HG03097 (cell line): ENCODE results near the gene RPN1.
"Not testable (repeated sequence)": the region's sequence is repeated elsewhere in the genome, so short reads cannot be mapped to it uniquely, and the experiment has no call there.

Source experiments
- ATAC-seq: cut with Tn5 transposase; IDR thresholded peaks from one replicate; pipeline ENCODE4 v1.9.1; 2021; ENCODE audit not compliant: unreplicated experiment, low FRiP score

Gene RPN1

GRCh38 chr3:128653383-128653992, 2.9 kb upstream of the RPN1 start:
- ATAC-seq: not testable (repeated sequence)

GRCh38 chr3:128648940-128649663, 1.5 kb downstream of the RPN1 start:
- no peak for ATAC-seq

DNA sequence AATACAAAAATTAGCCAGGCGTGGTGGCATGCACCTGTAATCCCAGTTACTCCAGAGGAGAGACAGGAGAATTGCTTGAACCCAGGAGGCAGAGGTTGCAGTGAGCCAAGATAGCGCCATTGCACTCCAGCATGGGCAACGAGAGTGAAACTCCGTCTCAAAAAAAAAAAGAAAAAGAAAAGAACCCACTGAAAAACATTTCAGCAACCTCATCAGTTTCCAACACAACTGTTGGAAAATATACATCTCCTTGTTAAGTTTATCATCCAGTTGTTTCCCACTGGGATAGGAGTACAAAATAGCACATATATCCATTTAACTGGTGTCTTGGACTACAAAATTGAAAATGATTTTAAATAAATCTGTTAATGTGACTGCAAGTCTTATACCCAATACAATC, 2.2 kb downstream of the RPN1 start:
- ATAC-seq: no peak

GRCh38 chr3:128647307-128647706, 3.3 kb downstream of the RPN1 start:
- no peak for ATAC-seq

GRCh38 chr3:128634075-128634611, 16.5 kb downstream of the RPN1 start:
- ATAC-seq: no peak

DNA sequence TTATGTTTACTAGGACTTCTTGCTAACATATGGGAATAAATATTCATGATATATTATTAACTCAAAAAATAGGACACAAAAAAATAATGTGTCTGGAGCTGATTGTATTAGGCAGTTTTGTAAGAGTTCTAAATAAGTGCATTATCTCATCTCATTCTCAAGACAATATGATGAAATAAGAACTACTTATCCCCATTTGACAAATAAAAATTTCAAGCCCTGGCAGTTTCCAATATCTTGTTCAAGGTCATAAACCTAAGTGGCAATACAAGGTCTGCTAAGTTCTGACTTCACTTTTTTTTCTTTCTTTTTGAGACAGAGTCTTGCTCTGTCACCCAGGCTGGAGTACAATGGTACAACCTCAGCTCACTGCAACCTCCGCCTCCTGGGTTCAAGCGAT, 18.3 kb downstream of the RPN1 start:
- ATAC-seq: no peak

DNA sequence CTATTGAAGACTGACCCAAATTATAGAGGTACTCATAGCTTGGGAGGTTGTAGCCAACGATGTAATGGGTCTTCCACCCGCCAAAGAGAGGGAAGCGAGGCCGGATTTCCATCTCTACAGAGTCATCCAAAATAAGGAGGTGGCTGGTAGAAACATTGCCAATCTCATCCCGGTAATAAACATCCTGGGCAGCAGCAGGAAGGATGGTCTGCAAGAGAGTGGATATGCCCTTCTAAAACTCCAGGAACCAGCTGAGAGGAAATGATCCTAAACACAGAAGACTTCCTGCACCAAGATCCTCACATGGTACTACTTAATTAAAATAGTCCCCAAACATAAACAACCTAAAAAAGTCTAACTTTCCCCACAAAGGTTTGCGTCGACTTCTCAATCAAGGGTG, 20.7 kb downstream of the RPN1 start:
- ATAC-seq: no peak

GRCh38 chr3:128625409-128625945, 25.1 kb downstream of the RPN1 start:
- ATAC-seq: no peak

GRCh38 chr3:128624526-128625138, 26.0 kb downstream of the RPN1 start:
- no peak for ATAC-seq

- ATAC-seq: no peak
These were observed 26.8 kb downstream of the RPN1 start for GRCh38 chr3:128623762-128624176.

DNA sequence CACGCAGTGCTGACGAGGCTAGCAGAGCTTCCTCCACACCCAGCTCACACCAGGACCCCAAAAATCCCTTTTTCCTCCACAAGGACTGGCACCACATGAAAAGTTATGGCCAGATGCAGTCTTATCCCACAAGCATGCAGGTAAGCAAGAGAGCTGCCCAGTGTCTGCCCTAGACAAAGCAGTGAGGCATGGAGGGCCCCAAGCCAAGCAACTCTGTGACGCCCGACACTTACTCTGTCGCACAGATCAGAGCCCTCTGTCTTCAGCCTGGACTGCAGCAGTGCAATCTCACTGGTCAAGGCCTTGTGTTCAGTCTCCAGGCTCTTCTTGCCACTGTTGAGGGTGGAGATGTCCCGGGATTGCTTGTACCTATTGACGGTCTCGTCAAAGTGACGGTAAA, 28.7 kb downstream of the RPN1 start:
- ATAC-seq: no peak

GRCh38 chr3:128621234-128621633, 29.4 kb downstream of the RPN1 start:
- ATAC-seq: no peak

- no peak for ATAC-seq
These were observed 30.3 kb downstream of the RPN1 start for GRCh38 chr3:128620268-128620691.

DNA sequence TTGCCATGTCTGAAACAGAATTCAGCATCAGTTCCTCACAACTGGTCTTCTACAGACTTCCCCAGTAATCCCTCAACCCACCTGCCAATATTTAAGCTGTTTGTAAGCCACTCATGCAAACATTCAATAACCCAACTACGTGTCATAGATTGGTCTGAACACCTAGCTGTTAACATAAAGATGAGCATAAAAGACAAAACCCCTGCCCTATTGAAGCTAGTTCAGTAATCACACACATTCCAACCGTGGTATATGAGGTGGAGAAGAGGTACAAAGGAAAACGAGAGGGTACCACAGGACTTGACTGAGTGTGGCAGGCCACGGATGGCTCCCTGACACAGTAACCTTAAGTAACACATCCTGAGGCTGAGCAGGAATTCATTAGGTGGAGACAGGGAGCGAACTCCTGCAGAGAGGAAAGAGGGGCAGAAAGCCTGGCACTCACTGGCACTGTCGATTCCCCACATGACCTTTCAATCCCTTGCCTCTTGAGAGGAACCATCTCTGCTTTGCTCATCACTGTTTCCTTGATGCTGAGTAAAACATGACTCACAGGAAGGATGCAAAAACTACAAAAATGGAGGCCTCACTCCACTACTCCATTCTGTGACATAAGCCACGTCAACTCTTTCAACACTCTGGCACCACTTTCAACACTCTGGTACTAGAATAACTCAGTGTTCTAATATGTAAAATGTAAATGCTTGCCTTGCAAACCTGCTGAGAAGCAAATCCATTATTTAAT, 31.3 kb downstream of the RPN1 start:
- ATAC-seq: no peak

DNA sequence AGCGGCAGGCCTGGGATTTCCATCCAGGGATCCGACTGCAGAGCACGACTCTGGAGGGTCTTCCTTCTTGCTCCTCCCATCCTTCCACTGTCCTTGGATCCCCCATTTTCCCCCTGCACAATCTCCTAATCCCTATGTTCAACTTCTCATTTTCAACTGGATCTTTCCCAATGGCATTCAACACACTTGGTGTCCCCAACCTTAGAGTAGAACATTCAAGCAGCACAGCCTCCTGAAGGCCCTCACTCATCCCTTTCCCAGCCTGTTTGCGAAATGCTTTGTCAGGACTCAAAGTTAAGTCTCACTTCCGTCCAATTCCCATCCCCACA, 32.3 kb downstream of the RPN1 start:
- no peak for ATAC-seq

DNA sequence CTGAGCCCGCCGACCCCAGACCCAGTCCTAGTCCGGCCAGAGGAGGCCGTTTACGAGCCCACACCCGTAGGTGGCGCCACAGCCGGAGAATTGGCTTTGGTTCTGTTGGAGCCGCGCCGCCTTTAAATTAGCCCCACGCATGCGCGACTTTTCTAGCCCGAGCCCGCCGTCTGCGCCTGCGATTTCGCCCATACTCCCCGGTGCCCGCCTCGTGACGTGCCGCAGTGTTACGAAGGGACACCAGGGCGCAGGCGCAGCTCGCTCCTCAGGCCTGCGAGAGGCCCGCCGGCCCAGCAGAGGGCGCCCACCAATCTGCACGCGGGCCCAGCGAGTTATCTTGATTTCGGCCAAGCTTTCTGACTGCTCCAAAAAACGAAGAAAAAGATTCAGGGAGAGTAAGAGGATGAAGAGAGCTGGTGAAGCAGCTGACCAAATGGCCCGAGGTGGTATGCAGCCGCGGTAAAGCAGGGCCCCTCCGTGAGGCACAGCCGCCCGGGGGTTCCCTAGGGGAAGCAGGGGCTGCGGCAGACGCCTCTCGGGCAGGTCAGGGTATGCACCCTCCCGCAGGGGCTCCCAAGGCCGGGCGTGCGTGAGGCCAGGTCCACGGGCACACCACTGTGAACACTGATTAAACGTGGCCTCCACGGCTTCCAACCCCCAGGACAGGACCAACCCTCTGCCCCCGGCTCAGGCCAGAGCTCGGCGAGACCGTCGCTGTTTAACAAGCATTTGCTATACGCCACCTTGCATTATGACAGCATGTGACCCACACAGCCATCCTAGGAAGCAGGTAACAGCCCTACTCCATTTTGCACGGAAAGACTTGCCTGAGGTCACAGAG, 32.8 kb downstream of the RPN1 start:
- ATAC-seq: peak; percentile 77

DNA sequence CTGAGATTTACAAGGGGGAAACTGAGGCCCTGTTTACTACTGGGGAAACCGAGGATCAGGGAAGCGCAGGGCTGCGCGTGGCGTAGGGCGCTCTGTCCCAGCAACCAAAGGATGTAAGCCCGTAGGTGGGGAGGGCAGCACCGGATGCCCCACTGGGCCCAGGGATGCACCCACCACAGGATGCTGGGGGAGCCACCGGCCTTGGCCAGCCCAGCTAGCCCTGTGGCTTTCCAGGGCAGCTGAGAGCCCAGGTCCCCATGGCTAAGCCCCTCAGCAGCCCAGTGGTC, 33.4 kb downstream of the RPN1 start:
- no peak for ATAC-seq

DNA sequence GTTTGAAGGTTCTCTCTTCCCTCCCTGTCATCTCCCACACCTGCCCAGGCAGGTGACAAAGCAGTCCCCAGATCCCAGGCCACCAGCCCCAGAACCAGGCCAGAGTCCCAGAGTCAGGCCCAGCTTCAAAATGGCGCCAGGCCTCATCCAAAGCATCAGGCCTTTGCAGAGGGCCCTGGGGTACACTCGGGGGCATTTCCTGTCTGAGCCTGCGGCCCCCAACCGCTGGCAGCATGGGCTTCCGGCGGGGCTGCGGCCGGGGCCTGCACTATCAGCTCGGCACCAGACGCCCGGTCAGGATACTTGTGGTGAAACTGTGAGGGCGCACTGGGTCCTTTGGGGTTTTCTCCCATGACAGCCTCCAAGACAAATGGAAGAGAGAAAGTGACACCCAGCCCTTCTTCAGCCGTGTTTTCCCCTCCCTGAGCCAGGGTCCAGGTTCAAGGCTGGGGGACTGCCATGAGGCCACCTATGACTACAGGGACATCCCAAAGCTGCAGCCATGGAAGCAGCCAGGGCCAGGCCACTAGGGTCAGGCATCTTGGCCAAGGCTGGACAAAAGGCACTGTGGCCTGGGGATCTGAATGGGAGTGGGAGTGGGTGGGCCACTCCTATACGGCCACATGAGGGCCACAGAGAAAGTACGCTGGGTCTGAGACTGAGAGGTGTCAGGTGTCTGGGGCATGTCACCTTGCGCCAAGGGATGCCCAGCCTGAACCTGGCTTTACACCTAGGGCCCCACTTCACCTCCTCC, 33.9 kb downstream of the RPN1 start:
- no peak for ATAC-seq

- no peak for ATAC-seq
These were observed 36.5 kb downstream of the RPN1 start for GRCh38 chr3:128614076-128614475.
